Loucy (cell line): ENCODE measurements around the gene MGMT.

Experiments used
- CTCF ChIP-seq: fragments of 200-600 bp; sonication (generic); conservative IDR thresholded peaks from 2 replicates; pipeline ENCODE4 v1.5.1; 2014; ENCODE audit warnings: mild to moderate bottlenecking, antibody characterized with exemption, low read length
- EZH2phosphoT487 ChIP-seq: fragments of 200-600 bp; IDR thresholded peaks from 2 replicates; pipeline ENCODE4 v1.6.1; 2018; ENCODE audit warnings: antibody characterized with exemption, mild to moderate bottlenecking, moderate library complexity, borderline replicate concordance

- TF ChIP-seq CTCF, result no peak
- TF ChIP-seq EZH2phosphoT487, result no peak
Measured at GRCh38 chr10:129507216-129507889, 40.3 kb downstream of the MGMT start.
